ENCODE results near the gene LMOD1.

DNA sequence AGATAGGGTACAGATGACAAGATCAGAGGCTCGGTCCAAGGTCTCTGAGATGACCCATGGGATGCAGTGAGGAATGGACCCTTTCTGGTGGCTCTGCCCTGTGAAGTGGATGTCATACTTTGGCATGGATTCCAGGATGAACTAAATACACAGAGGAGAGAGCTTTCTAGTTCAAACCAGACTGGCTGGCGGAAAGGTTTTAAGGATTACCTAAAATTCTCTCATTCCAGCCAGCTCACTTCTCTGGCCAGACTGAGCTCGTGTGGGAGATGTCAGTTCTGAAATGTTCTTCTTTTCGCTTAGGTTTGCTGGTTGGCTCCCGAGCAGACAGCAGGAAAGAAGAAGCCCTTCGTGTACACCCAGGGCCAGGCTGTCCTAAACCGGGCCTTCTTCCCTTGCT is 42.3 kb upstream of the LMOD1 start:
- TF ChIP-seq CTCF (IDR thresholded peaks at IDR 0.05; ENCODE audit: borderline replicate concordance, extremely low read depth, low read length, poor library complexity, severe bottlenecking): no peak
- no peak for TF ChIP-seq EZH2 (IDR thresholded peaks at IDR 0.05; ENCODE audit: borderline replicate concordance, low read depth, low read length, severe bottlenecking)

All from DND-41 (cell line).